ENCODE results near the gene CDC42SE1.

- TF ChIP-seq, protein P1, sequence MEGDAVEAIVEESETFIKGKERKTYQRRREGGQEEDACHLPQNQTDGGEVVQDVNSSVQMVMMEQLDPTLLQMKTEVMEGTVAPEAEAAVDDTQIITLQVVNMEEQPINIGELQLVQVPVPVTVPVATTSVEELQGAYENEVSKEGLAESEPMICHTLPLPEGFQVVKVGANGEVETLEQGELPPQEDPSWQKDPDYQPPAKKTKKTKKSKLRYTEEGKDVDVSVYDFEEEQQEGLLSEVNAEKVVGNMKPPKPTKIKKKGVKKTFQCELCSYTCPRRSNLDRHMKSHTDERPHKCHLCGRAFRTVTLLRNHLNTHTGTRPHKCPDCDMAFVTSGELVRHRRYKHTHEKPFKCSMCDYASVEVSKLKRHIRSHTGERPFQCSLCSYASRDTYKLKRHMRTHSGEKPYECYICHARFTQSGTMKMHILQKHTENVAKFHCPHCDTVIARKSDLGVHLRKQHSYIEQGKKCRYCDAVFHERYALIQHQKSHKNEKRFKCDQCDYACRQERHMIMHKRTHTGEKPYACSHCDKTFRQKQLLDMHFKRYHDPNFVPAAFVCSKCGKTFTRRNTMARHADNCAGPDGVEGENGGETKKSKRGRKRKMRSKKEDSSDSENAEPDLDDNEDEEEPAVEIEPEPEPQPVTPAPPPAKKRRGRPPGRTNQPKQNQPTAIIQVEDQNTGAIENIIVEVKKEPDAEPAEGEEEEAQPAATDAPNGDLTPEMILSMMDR (IDR thresholded peaks at IDR 0.05; ENCODE audit: low read depth, low read length, poor library complexity, severe bottlenecking) = no peak
- no peak for TF ChIP-seq EZH2phosphoT487 (IDR thresholded peaks at IDR 0.05; ENCODE audit: borderline replicate concordance, low read length)
Observed at GRCh38 chr1:151007853-151008243, 51.6 kb downstream of the CDC42SE1 start.

Data from DOHH2 (cell line).